Vagina (tissue), 2 donors: Measurements from ENCODE around the gene LHFPL4. TPM values are rescaled to one million over a fixed set of nuclear protein-coding genes. Genes with fewer than 3 reads are reported as not detected.

Experiments
- DNase-seq, 2 donors: peaks; one replicate each; pipeline ENCODE4 v3.0.0-alpha.2; 2017; ENCODE audit errors: extremely low spot score in 2 of 2
- H3K27ac ChIP-seq: fragments of 200-600 bp; sonication (generic); one replicate; pipeline ENCODE4 v1.5.1; 2019
- H3K27me3 ChIP-seq: fragments of 200-600 bp; sonication (generic); one replicate; pipeline ENCODE4 v1.5.1; 2019
- H3K36me3 ChIP-seq, 2 donors: fragments of 200-600 bp; sonication (generic); one replicate each; pipeline ENCODE4 v1.5.1; 2017 to 2019
- H3K4me1 ChIP-seq: fragments of 200-600 bp; sonication (generic); one replicate; pipeline ENCODE4 v1.5.1; 2019
- H3K4me3 ChIP-seq, 2 donors: fragments of 200-600 bp; sonication (generic); 1 replicate in 1 of 2; 2 replicates in 1 of 2; pipeline ENCODE4 v1.5.1; 2016 to 2019
- H3K9me3 ChIP-seq: fragments of 200-600 bp; sonication (generic); one replicate; pipeline ENCODE4 v1.5.1; 2019
- CTCF ChIP-seq, 3 experiments: fragments of 450-650 bp in 2 of 3; fragments of 200-600 bp in 1 of 3; sonication (generic) in 1 of 3; IDR thresholded peaks; one replicate each; pipeline ENCODE4 v1.5.1; 2017 to 2019; ENCODE audit warnings: antibody characterized with exemption in 3 of 3, mild to moderate bottlenecking in 2 of 3, moderate library complexity in 2 of 3
- POLR2A ChIP-seq, 2 donors: fragments of 450-650 bp; IDR thresholded peaks; one replicate each; pipeline ENCODE4 v1.6.1; 2017; ENCODE audit warnings: antibody characterized with exemption in 2 of 2, mild to moderate bottlenecking in 2 of 2, moderate library complexity in 2 of 2
- POLR2AphosphoS5 ChIP-seq, 2 donors: sonication (generic); formaldehyde crosslinking; IDR thresholded peaks; one replicate each; pipeline ENCODE4 v1.9.0; 2017; ENCODE audit warnings: antibody characterized with exemption in 2 of 2, mild to moderate bottlenecking in 2 of 2, low read depth in 1 of 2; ENCODE audit not compliant: insufficient read depth in 1 of 2
- intact Hi-C: fragments of 100-400 bp; cut with DNase I; formaldehyde crosslinking; loops from one replicate; pipeline ENCODE4 v1.15.1; 2023
- total RNA-seq: library from RNA; depleted of rRNA; stranded (reverse); fragments of >200 nt; gene quantifications from one replicate; pipeline ENCODE4 v1.2.3, GENCODE V29; 2016

The LHFPL4 gene
- total RNA-seq, 1 donor from 2014 or later = not detected

- no peaks in the 10 kb centered on the region for H3K36me3 ChIP-seq
- H3K27ac ChIP-seq = no peak overlapping the region
- H3K9me3 ChIP-seq = no peaks in the 10 kb centered on the region
- H3K4me1 ChIP-seq = no peaks in the 10 kb centered on the region
- TF ChIP-seq POLR2A (IDR thresholded peaks at IDR 0.05) (no peak), POLR2AphosphoS5 (IDR thresholded peaks at IDR 0.05; ENCODE audit: insufficient read depth in 1 of 2, low read depth in 1 of 2) (no peak), CTCF (IDR thresholded peaks at IDR 0.05) (no peak)
- no peak overlapping the region for H3K4me3 ChIP-seq
- peaks cover 4% of the 10 kb centered on the region for H3K27me3 ChIP-seq
- no peak for DNase-seq
- intact Hi-C loops = no loop called here
Observed at GRCh38 chr3:9553948-9554513, 409 bp upstream of the LHFPL4 start.

GRCh38 chr3:9552252-9552999 lies 1.2 kb downstream of the LHFPL4 start:
- DNase-seq = no peak
- Histone ChIP-seq H3K36me3 (no peaks in the 10 kb centered on the region), H3K27ac (no peak overlapping the region), H3K27me3 (peaks cover 4% of the 10 kb centered on the region), H3K9me3 (no peaks in the 10 kb centered on the region), H3K4me3 (no peak overlapping the region), H3K4me1 (no peaks in the 10 kb centered on the region)
- TF ChIP-seq POLR2AphosphoS5 (IDR thresholded peaks at IDR 0.05; ENCODE audit: insufficient read depth in 1 of 2, low read depth in 1 of 2) (no peak), CTCF (IDR thresholded peaks at IDR 0.05) (no peak), POLR2A (IDR thresholded peaks at IDR 0.05) (no peak)
- intact Hi-C loops = no loop called here

DNA sequence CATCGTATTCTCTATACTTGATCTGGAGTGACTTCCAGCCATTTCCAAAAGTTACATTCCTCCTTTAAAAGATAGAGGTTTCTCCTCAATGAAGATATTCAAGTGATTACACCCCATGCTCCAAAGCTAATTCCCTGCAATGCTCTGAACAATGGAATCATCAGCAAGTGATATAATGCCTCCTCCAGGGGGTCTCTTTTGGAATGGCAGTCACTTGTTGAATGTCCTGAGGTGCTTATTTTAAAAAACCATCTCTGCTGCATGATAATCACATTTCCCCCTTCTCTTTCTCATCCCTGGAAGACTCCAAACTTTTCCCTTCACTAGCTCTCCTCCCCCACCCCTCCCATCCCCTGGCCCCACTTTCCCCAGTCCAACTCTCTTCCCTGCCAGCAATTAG lies 2.6 kb downstream of the LHFPL4 start:
- Histone ChIP-seq H3K27ac (no peak overlapping the region), H3K4me3 (no peak overlapping the region), H3K9me3 (no peaks in the 10 kb centered on the region), H3K4me1 (no peaks in the 10 kb centered on the region), H3K27me3 (peaks cover 4% of the 10 kb centered on the region), H3K36me3 (no peaks in the 10 kb centered on the region)
- TF ChIP-seq POLR2AphosphoS5 (IDR thresholded peaks at IDR 0.05; ENCODE audit: insufficient read depth in 1 of 2, low read depth in 1 of 2) (no peak), POLR2A (IDR thresholded peaks at IDR 0.05) (no peak), CTCF (IDR thresholded peaks at IDR 0.05) (no peak)
- intact Hi-C loops = no loop called here
- DNase-seq = no peak

- no peak overlapping the region for H3K4me3 ChIP-seq
- H3K4me1 ChIP-seq = no peaks in the 10 kb centered on the region
- H3K27me3 ChIP-seq = peaks cover 4% of the 10 kb centered on the region
- no peak overlapping the region for H3K27ac ChIP-seq
- no peak for DNase-seq
- H3K9me3 ChIP-seq = no peaks in the 10 kb centered on the region
- H3K36me3 ChIP-seq = no peaks in the 10 kb centered on the region
- intact Hi-C loops = no loop called here
- TF ChIP-seq POLR2AphosphoS5 (IDR thresholded peaks at IDR 0.05; ENCODE audit: insufficient read depth in 1 of 2, low read depth in 1 of 2) (no peak), CTCF (IDR thresholded peaks at IDR 0.05) (no peak), POLR2A (IDR thresholded peaks at IDR 0.05) (no peak)
Observed at GRCh38 chr3:9549600-9549999, 4.0 kb downstream of the LHFPL4 start.

GRCh38 chr3:9548991-9549390 lies 4.6 kb downstream of the LHFPL4 start:
- Histone ChIP-seq H3K27ac (no peak overlapping the region), H3K36me3 (no peaks in the 10 kb centered on the region), H3K4me1 (no peaks in the 10 kb centered on the region), H3K27me3 (peaks cover 4% of the 10 kb centered on the region), H3K9me3 (no peaks in the 10 kb centered on the region), H3K4me3 (no peak overlapping the region)
- TF ChIP-seq POLR2AphosphoS5 (IDR thresholded peaks at IDR 0.05; ENCODE audit: insufficient read depth in 1 of 2, low read depth in 1 of 2) = no peak
- no peak for TF ChIP-seq POLR2A (IDR thresholded peaks at IDR 0.05)
- TF ChIP-seq CTCF (IDR thresholded peaks at IDR 0.05) = no peak
- DNase-seq = no peak
- intact Hi-C loops = no loop called here
